Activated CD4-positive, CD25-positive, alpha-beta regulatory T cell (primary cell): ENCODE measurements around the gene ACP7.
"Not testable (repeated sequence)": the region's sequence is repeated elsewhere in the genome, so short reads cannot be mapped to it uniquely, and the experiment has no call there.

Experiments
- DNase-seq, 4 experiments: peaks; one replicate each; lab custom pipeline; 2025; lab: John Stamatoyannopoulos, UW

Gene ACP7, protein sequence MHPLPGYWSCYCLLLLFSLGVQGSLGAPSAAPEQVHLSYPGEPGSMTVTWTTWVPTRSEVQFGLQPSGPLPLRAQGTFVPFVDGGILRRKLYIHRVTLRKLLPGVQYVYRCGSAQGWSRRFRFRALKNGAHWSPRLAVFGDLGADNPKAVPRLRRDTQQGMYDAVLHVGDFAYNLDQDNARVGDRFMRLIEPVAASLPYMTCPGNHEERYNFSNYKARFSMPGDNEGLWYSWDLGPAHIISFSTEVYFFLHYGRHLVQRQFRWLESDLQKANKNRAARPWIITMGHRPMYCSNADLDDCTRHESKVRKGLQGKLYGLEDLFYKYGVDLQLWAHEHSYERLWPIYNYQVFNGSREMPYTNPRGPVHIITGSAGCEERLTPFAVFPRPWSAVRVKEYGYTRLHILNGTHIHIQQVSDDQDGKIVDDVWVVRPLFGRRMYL

DNA sequence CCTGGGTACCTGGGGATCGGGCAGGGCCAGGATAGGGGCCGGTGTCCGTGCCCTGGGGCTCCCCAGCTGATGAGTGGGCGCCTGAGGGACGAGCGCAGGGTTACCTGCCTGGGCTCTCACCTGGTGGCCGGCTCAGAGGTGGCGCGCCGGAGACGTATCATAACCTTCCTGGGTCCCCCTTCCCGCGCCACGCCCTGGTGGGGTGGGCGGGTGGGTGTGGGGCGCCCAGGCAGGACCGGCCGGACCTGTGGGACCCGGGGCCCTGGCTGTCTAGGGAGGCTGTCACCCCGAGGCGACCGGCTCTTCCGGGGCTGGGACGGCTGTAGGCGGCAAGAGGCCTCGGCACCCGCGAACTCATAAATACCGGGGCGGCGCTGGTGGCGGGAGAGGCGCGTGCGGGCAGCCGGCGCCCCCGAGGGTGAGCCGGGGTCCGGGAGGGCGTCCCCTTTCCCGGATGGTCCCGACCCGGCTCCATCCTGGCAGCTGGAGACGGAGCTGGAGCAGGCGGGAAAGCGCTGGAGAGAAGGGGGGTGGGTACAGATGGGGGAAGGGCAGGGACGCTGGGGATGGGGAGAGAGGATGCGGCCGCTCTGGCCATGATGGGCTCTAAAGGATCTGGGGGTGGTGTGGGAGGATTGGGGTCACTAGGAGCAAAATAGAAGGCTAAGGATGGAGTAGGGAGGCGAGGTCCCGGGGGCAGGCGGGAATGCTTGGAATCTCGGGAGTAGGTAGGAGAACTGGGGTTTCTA is at the start of gene ACP7:
ACP7 (plus strand) TSS at position 386 of the 749 bp plus-strand sequence. CDS start 902 bp downstream, outside the sequence.
- peak in 1 of 4 experiments; percentile 8 for DNase-seq

GRCh38 chr19:39036581-39036980 is 47.6 kb upstream of the ACP7 start:
- no peak for DNase-seq

DNA sequence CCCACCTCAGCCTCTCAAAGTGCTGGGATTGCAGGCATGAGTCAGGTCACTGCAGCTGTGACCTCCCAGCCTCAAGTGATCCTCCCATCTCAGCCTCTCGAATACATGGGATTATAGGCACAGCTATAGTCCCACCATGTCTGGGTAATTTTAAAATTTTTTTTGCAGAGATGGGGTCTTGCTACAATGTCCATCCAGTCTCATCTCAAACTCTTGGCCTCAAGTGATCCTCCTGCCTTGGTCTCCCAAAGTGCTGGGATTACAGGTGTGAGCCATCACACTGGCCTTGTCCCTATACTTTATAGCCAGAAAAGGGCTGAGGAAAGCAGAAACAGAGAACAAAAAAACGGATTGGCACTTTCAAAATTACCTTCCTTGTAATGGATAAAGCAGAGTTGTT is 47.0 kb upstream of the ACP7 start:
- DNase-seq: no peak

DNA sequence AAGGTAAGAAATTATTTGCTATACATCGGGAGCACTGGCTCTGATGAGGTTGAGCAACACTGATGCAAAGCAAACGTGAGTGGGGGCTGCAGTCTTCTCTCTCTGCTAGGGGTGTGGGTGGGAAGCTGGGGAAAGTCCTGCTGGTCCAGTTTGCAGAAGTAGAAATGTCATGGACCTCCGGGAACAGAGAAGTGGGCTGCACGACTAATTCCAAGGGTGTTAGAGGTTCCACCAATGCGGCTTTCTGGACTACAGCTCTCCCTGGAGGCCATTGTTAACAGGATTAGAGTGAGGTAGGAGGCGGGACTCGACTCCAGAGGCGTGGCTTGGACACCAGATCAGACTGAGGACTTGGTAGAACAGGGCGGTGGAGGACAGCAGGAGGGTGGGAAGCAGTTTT is 46.1 kb upstream of the ACP7 start:
- no peak for DNase-seq

- no peak for DNase-seq
Observed at GRCh38 chr19:39045506-39045905, 38.7 kb upstream of the ACP7 start.

- no peak for DNase-seq
Observed at GRCh38 chr19:39046037-39046821, 37.9 kb upstream of the ACP7 start.

- DNase-seq: no peak
Observed at GRCh38 chr19:39047073-39047472, 37.1 kb upstream of the ACP7 start.

GRCh38 chr19:39052243-39052746 is 31.9 kb upstream of the ACP7 start:
- peak; percentile 39 to 55 (median 50) for DNase-seq

- DNase-seq: no peak
Observed at GRCh38 chr19:39052846-39053245, 31.3 kb upstream of the ACP7 start.

DNA sequence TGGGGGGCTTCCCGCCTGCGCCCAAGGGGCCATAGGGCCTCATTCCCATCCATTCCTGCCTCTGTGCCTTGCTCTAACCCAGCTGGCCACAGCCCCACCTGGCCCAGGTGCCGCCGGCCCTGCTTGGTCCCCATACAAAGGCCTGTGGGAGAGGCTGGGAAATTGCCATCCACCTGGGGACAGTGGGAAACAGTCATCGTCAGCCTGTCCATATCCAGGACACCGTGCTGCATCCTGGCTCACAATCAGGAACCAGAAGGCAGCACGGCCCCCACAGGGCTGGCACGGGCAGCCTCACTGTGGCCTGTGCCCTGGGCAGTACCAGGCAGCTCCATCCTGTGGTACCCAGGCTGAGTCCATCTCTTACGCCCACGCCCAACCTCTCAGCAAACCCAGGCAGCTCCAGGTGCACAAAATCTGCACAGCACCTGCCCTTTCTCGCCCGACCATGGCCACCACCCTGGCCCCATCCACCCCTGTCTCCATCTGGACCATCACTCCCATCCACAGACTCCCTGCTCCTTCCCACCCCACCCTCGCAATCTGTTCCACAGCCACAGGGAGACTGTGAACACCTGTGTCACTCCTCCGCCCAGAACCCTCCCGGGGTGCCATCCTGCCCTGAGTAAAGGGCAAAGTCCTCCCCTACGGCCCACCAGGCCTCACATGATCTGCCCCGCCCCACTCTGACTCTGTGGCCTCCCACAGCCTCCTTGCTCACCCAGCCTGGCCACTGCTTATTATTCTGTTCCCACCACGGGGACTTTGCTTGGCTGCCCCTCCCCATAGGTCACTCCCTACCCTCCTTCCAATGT is 30.7 kb upstream of the ACP7 start:
- DNase-seq: no peak

GRCh38 chr19:39054091-39054470 is 30.1 kb upstream of the ACP7 start:
- no peak for DNase-seq

DNA sequence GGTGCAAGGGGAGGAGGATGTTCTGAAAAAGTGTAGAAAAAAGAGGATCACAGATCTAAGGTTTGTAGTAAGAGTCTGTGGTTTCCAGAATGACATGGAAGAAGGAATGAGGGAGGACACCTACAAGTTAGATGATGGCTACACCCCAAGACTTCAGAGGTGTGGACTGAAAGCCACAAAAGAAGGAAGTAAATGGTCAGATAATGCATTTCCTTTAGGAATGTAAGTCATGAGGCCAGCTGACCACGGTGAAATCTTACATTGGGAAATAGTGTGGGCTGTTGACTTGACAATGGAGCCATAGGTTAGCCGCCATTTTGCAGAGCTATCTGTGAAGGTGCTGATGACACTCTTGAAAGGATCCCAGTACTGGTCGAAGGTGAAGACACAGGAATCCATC is 26.6 kb upstream of the ACP7 start:
- no peak for DNase-seq

GRCh38 chr19:39059302-39059701 is 24.9 kb upstream of the ACP7 start:
- no peak for DNase-seq

GRCh38 chr19:39060171-39060570 is 24.0 kb upstream of the ACP7 start:
- no peak for DNase-seq

GRCh38 chr19:39064405-39064804 is 19.8 kb upstream of the ACP7 start:
- DNase-seq: no peak

GRCh38 chr19:39065928-39066327 is 18.2 kb upstream of the ACP7 start:
- no peak for DNase-seq

GRCh38 chr19:39067104-39067503 is 17.1 kb upstream of the ACP7 start:
- no peak for DNase-seq

DNA sequence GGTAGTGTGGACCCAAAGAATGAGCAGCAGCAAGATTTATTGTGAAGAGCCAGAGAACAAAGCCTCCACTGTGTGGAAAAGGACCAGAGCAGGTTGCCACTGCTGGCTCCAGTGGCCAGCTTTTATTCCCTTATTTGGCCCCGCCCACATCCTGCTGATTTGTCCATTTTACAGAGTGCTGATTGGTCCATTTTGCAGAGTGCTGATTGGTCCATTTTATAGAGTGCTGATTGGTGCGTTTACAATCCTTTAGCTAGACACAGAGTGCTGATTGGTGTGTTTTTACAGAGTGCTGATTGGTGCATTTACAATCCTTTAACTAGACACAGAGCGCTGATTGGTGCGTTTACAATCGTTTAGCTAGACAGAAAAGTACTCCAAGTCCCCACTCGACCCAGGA is 15.9 kb upstream of the ACP7 start:
- not testable (repeated sequence) for DNase-seq

DNA sequence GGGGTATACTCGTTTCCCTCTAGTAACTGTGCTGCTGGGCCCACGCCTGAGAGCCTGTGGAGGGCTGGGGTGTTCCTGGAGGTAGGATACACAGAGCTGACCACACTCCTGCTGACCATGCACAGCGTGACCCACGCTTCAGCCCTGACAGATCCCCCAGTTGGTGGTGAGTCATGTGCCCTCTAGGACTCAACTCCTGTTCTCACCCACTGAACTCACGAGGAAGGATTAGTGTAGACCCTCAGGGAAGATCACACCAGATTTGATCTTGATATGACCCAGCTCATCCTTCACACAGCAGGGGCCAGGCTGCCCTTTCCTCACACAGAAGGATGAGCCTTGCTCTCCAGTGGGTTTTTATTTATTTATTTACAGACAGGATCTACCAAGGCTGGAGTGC is 13.3 kb upstream of the ACP7 start:
- DNase-seq: no peak

DNA sequence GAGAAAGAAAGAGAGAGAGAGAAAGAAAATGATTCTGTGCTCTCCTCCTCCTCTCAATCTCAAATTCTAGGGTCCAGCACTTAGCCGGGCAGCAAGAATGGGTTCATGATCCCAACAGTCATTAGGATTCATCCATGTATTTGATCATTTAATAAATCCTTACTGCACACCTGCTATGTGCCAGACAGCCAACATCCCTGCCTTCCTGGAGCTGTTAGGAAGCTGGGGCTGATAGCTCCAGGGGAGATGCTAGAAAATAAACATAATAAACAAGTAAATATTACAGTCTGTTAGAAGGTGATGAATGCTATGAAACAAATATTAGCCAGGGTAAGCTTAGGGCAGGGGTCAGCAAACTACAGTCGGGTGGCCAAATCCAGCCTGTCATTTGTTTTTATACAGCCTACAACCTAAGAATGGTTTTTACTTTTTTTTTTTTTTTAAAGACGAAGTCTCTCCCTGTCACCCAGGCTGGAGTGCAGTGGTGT is 9.9 kb upstream of the ACP7 start:
- no peak for DNase-seq

- DNase-seq: no peak
Observed at GRCh38 chr19:39074942-39075341, 9.2 kb upstream of the ACP7 start.
